Measurements from ENCODE around the gene CROCC. TPM values are rescaled to one million over a fixed set of nuclear protein-coding genes. Genes with fewer than 3 reads are reported as not detected.

The CROCC gene
- total and polyA plus RNA-seq, 9 of the 15 experiments (the other 6 are each of a cell fraction or from before 2014, with no cell fraction given): 0.17 to 15.4 (median 7.6) TPM

DNA sequence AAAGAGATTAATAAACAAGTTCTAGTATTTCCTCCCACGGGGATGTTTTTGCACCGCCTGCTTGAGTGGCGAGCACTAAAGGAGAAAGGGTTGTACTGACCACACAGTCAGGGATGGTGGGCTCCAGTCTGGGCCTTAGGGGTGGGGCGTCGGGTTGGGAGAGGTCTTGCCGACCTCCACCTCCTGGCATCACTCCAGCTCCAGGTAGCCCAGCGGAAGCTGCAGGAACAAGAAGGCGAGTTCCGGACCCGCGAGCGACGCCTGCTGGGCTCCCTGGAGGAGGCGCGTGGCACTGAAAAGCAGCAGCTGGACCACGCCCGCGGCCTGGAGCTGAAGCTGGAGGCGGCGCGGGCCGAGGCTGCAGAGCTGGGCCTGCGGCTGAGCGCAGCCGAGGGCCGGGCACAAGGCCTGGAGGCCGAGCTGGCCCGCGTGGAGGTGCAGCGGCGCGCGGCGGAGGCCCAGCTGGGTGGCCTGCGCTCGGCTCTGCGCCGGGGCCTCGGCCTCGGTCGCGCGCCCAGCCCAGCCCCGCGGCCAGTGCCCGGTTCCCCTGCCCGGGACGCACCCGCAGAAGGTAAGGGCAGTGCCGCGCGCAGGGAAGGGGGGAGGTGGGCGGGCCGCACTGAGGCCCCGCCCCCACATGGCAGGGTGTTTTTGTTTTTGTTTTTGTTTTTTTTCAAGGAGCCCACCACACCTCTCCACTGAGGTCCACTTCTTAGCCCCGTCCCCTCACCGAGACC lies 39.0 kb downstream of the CROCC start (continued):
- TF ChIP-seq TCF7L2 (IDR thresholded peaks at IDR 0.05; ENCODE audit: low read depth, low read length): no peak
- TF ChIP-seq, protein P1, sequence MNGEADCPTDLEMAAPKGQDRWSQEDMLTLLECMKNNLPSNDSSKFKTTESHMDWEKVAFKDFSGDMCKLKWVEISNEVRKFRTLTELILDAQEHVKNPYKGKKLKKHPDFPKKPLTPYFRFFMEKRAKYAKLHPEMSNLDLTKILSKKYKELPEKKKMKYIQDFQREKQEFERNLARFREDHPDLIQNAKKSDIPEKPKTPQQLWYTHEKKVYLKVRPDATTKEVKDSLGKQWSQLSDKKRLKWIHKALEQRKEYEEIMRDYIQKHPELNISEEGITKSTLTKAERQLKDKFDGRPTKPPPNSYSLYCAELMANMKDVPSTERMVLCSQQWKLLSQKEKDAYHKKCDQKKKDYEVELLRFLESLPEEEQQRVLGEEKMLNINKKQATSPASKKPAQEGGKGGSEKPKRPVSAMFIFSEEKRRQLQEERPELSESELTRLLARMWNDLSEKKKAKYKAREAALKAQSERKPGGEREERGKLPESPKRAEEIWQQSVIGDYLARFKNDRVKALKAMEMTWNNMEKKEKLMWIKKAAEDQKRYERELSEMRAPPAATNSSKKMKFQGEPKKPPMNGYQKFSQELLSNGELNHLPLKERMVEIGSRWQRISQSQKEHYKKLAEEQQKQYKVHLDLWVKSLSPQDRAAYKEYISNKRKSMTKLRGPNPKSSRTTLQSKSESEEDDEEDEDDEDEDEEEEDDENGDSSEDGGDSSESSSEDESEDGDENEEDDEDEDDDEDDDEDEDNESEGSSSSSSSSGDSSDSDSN (IDR thresholded peaks at IDR 0.05; ENCODE audit: borderline replicate concordance in 1 of 2, low read depth in 2 of 2, low read length in 2 of 2): peak; percentile 85 to 93
- TF ChIP-seq PTTG1 (tag; IDR thresholded peaks at IDR 0.05; ENCODE audit: low read depth): no peak
- TF ChIP-seq ETV6 (IDR thresholded peaks at IDR 0.05; ENCODE audit: borderline replicate concordance in 1 of 2, low read depth in 2 of 2, low read length in 1 of 2): no peak
- TF ChIP-seq ETV6 (CRISPR knock-in tag; IDR thresholded peaks at IDR 0.05; ENCODE audit: borderline replicate concordance): no peak
- TF ChIP-seq, protein P2, sequence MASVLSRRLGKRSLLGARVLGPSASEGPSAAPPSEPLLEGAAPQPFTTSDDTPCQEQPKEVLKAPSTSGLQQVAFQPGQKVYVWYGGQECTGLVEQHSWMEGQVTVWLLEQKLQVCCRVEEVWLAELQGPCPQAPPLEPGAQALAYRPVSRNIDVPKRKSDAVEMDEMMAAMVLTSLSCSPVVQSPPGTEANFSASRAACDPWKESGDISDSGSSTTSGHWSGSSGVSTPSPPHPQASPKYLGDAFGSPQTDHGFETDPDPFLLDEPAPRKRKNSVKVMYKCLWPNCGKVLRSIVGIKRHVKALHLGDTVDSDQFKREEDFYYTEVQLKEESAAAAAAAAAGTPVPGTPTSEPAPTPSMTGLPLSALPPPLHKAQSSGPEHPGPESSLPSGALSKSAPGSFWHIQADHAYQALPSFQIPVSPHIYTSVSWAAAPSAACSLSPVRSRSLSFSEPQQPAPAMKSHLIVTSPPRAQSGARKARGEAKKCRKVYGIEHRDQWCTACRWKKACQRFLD (CRISPR knock-in tag; IDR thresholded peaks at IDR 0.05): no peak
- TF ChIP-seq NEUROD1 (IDR thresholded peaks at IDR 0.05; ENCODE audit: borderline replicate concordance, low read depth, low read length, partially characterized antibody): no peak
- no peak for TF ChIP-seq SETDB1 (IDR thresholded peaks at IDR 0.05; ENCODE audit: low read length)
- TF ChIP-seq, protein P3, sequence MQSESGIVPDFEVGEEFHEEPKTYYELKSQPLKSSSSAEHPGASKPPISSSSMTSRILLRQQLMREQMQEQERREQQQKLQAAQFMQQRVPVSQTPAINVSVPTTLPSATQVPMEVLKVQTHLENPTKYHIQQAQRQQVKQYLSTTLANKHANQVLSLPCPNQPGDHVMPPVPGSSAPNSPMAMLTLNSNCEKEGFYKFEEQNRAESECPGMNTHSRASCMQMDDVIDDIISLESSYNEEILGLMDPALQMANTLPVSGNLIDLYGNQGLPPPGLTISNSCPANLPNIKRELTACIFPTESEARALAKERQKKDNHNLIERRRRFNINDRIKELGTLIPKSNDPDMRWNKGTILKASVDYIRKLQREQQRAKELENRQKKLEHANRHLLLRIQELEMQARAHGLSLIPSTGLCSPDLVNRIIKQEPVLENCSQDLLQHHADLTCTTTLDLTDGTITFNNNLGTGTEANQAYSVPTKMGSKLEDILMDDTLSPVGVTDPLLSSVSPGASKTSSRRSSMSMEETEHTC (IDR thresholded peaks at IDR 0.05): no peak
- no peak for TF ChIP-seq KDM4B (IDR thresholded peaks at IDR 0.05; ENCODE audit: borderline replicate concordance in 2 of 2, low read depth in 1 of 2)
- no peak for TF ChIP-seq PML (IDR thresholded peaks at IDR 0.05; ENCODE audit: low read length)
- TF ChIP-seq, protein P4, sequence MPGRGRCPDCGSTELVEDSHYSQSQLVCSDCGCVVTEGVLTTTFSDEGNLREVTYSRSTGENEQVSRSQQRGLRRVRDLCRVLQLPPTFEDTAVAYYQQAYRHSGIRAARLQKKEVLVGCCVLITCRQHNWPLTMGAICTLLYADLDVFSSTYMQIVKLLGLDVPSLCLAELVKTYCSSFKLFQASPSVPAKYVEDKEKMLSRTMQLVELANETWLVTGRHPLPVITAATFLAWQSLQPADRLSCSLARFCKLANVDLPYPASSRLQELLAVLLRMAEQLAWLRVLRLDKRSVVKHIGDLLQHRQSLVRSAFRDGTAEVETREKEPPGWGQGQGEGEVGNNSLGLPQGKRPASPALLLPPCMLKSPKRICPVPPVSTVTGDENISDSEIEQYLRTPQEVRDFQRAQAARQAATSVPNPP (IDR thresholded peaks at IDR 0.05; ENCODE audit: borderline replicate concordance, insufficient read depth, insufficient read length): no peak
- TF ChIP-seq POU5F1 (IDR thresholded peaks at IDR 0.05; ENCODE audit: borderline replicate concordance, low read depth, low read length, partially characterized antibody): no peak
- TF ChIP-seq, protein P5, sequence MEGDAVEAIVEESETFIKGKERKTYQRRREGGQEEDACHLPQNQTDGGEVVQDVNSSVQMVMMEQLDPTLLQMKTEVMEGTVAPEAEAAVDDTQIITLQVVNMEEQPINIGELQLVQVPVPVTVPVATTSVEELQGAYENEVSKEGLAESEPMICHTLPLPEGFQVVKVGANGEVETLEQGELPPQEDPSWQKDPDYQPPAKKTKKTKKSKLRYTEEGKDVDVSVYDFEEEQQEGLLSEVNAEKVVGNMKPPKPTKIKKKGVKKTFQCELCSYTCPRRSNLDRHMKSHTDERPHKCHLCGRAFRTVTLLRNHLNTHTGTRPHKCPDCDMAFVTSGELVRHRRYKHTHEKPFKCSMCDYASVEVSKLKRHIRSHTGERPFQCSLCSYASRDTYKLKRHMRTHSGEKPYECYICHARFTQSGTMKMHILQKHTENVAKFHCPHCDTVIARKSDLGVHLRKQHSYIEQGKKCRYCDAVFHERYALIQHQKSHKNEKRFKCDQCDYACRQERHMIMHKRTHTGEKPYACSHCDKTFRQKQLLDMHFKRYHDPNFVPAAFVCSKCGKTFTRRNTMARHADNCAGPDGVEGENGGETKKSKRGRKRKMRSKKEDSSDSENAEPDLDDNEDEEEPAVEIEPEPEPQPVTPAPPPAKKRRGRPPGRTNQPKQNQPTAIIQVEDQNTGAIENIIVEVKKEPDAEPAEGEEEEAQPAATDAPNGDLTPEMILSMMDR (IDR thresholded peaks at IDR 0.05 in 2 of 3, conservative IDR thresholded peaks at IDR 0.05 in 1 of 3; ENCODE audit: insufficient read depth in 2 of 3, low read depth in 1 of 3, low read length in 3 of 3): peak; percentile 86 to 95 (median 88)
- no peak for TF ChIP-seq BCL6 (CRISPR knock-in tag; IDR thresholded peaks at IDR 0.05)
- TF ChIP-seq, protein P6, sequence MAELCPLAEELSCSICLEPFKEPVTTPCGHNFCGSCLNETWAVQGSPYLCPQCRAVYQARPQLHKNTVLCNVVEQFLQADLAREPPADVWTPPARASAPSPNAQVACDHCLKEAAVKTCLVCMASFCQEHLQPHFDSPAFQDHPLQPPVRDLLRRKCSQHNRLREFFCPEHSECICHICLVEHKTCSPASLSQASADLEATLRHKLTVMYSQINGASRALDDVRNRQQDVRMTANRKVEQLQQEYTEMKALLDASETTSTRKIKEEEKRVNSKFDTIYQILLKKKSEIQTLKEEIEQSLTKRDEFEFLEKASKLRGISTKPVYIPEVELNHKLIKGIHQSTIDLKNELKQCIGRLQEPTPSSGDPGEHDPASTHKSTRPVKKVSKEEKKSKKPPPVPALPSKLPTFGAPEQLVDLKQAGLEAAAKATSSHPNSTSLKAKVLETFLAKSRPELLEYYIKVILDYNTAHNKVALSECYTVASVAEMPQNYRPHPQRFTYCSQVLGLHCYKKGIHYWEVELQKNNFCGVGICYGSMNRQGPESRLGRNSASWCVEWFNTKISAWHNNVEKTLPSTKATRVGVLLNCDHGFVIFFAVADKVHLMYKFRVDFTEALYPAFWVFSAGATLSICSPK (IDR thresholded peaks at IDR 0.05; ENCODE audit: borderline replicate concordance): no peak
